H1 (cell line): ENCODE measurements around the gene CST9L.

ENCODE experiments used
- BRCA1 ChIP-seq: IDR thresholded peaks from 2 replicates; pipeline ENCODE4 v1.6.1; 2012; ENCODE audit warnings: low read depth, low read length, improper control_type of control experiment
- CEBPB ChIP-seq: IDR thresholded peaks from 2 replicates; pipeline ENCODE4 v1.6.1; 2012; ENCODE audit warnings: low read depth, low read length
- CHD2 ChIP-seq: IDR thresholded peaks from 2 replicates; pipeline ENCODE4 v1.6.1; 2012; ENCODE audit warnings: low read length, improper control_type of control experiment
- CREB1 ChIP-seq: IDR thresholded peaks from 2 replicates; pipeline ENCODE4 v1.6.1; 2012; ENCODE audit warnings: inconsistent platforms
- EGR1 ChIP-seq: IDR thresholded peaks from 2 replicates; pipeline ENCODE4 v1.6.1; 2011; ENCODE audit warnings: low read depth, low read length, borderline replicate concordance
- EZH2 ChIP-seq: fragments of 200-600 bp; sonication (generic); IDR thresholded peaks from 2 replicates; pipeline ENCODE4 v1.7.1; 2012; ENCODE audit warnings: low read depth, mild to moderate bottlenecking, moderate library complexity, low read length, inconsistent platforms; ENCODE audit not compliant: severe bottlenecking
- JUND ChIP-seq: IDR thresholded peaks from 2 replicates; pipeline ENCODE4 v1.6.1; 2011; ENCODE audit warnings: mild to moderate bottlenecking, improper control_type of control experiment, low read length
- POLR2A ChIP-seq, 2 experiments: IDR thresholded peaks; 1 replicate in 1 of 2; 2 replicates in 1 of 2; pipeline ENCODE4 v1.6.1; 2011; ENCODE audit warnings: low read depth in 2 of 2, low read length in 2 of 2, mild to moderate bottlenecking in 2 of 2; ENCODE audit errors: control extremely low read depth in 1 of 2
- RAD21 ChIP-seq, 2 experiments: IDR thresholded peaks in 1 of 2; conservative IDR thresholded peaks in 1 of 2; 2 replicates each; pipeline ENCODE4 v1.6.1; 2011; ENCODE audit warnings: low read depth in 2 of 2, low read length in 2 of 2, improper control_type of control experiment in 1 of 2, inconsistent platforms in 1 of 2, mild to moderate bottlenecking in 1 of 2, moderate library complexity in 1 of 2
- SIRT6 ChIP-seq: IDR thresholded peaks from one replicate; pipeline ENCODE4 v1.7.1; 2012; ENCODE audit warnings: low read length, inconsistent platforms
- SP1 ChIP-seq: IDR thresholded peaks from 2 replicates; pipeline ENCODE4 v1.6.1; 2011; ENCODE audit warnings: low read depth, low read length
- TF ChIP-seq, protein P1 (sequence below), 3 experiments: IDR thresholded peaks; 1 replicate in 2 of 3; 2 replicates in 1 of 3; pipeline versions ENCODE4 v1.5.1 to v1.6.1; 2011; ENCODE audit warnings: low read length in 3 of 3, mild to moderate bottlenecking in 3 of 3, inconsistent platforms in 2 of 3, low read depth in 1 of 3, moderate library complexity in 1 of 3; ENCODE audit not compliant: insufficient read depth in 1 of 3; ENCODE audit errors: control extremely low read depth in 1 of 3
- TF ChIP-seq, protein P2 (sequence below): IDR thresholded peaks from 2 replicates; pipeline ENCODE4 v1.6.1; 2011; ENCODE audit warnings: low read length, improper control_type of control experiment

DNA sequence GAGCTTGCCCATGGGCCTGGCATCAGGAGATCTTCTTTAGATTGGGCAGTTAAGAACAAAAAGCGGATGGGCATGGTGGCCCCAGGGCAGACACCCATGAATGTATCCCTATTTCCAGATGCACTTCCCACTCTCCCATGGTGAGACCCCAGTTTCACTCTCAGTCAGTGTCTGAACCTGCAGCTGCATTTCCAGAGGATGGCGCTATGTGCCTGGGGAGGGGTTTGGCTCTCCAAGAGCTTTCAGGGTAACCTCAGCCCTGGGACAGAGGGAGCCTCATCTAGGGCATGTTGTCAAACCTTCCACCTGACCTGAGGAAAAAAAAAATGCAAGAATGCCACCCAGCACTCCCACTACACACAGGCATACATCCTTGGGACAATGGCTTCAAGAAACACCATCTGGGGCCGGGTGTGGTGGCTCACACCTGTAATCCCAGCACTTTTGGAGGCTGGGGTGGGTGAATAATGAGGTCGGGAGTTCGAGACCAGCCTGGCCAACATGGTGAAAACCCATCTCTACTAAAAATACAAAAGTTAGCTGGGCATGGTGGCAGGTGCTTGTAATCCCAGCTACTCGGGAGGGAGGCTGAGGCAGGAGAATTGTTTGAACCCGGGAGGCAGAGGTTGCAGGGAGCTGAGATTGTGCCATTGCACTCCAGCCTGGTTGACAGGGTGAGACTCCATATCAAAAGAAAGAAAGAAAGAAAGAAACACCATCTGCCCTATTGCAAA, 1.9 kb downstream of the CST9L start:
- no peak for TF ChIP-seq EZH2
- no peak for TF ChIP-seq CREB1
- no peak for TF ChIP-seq POLR2A (IDR thresholded peaks at IDR 0.05; ENCODE audit: control extremely low read depth in 1 of 2, low read depth in 2 of 2, low read length in 2 of 2)
- TF ChIP-seq EGR1, result no peak
- no peak for TF ChIP-seq CHD2
- no peak for TF ChIP-seq BRCA1
- no peak for TF ChIP-seq JUND
- TF ChIP-seq SP1, result no peak
- TF ChIP-seq SIRT6, result no peak
- TF ChIP-seq, protein P1, sequence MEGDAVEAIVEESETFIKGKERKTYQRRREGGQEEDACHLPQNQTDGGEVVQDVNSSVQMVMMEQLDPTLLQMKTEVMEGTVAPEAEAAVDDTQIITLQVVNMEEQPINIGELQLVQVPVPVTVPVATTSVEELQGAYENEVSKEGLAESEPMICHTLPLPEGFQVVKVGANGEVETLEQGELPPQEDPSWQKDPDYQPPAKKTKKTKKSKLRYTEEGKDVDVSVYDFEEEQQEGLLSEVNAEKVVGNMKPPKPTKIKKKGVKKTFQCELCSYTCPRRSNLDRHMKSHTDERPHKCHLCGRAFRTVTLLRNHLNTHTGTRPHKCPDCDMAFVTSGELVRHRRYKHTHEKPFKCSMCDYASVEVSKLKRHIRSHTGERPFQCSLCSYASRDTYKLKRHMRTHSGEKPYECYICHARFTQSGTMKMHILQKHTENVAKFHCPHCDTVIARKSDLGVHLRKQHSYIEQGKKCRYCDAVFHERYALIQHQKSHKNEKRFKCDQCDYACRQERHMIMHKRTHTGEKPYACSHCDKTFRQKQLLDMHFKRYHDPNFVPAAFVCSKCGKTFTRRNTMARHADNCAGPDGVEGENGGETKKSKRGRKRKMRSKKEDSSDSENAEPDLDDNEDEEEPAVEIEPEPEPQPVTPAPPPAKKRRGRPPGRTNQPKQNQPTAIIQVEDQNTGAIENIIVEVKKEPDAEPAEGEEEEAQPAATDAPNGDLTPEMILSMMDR (IDR thresholded peaks at IDR 0.05; ENCODE audit: control extremely low read depth in 1 of 3, insufficient read depth in 1 of 3, low read depth in 1 of 3, low read length in 3 of 3), result peak; percentile 23 to 34 (median 30)
- TF ChIP-seq, protein P2, sequence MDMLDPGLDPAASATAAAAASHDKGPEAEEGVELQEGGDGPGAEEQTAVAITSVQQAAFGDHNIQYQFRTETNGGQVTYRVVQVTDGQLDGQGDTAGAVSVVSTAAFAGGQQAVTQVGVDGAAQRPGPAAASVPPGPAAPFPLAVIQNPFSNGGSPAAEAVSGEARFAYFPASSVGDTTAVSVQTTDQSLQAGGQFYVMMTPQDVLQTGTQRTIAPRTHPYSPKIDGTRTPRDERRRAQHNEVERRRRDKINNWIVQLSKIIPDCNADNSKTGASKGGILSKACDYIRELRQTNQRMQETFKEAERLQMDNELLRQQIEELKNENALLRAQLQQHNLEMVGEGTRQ, result no peak
- TF ChIP-seq CEBPB, result no peak
- TF ChIP-seq RAD21 (IDR thresholded peaks at IDR 0.05 in 1 of 2, conservative IDR thresholded peaks at IDR 0.05 in 1 of 2; ENCODE audit: low read depth in 2 of 2, low read length in 2 of 2), result peak; percentile 47 to 68
